Measurements from ENCODE around the gene DOCK7. TPM values are rescaled to one million over a fixed set of nuclear protein-coding genes. Genes with fewer than 3 reads are reported as not detected.
A peak's percentile ranks its signal among the peaks of the same experiment; 100 is the strongest.

Gene DOCK7, protein sequence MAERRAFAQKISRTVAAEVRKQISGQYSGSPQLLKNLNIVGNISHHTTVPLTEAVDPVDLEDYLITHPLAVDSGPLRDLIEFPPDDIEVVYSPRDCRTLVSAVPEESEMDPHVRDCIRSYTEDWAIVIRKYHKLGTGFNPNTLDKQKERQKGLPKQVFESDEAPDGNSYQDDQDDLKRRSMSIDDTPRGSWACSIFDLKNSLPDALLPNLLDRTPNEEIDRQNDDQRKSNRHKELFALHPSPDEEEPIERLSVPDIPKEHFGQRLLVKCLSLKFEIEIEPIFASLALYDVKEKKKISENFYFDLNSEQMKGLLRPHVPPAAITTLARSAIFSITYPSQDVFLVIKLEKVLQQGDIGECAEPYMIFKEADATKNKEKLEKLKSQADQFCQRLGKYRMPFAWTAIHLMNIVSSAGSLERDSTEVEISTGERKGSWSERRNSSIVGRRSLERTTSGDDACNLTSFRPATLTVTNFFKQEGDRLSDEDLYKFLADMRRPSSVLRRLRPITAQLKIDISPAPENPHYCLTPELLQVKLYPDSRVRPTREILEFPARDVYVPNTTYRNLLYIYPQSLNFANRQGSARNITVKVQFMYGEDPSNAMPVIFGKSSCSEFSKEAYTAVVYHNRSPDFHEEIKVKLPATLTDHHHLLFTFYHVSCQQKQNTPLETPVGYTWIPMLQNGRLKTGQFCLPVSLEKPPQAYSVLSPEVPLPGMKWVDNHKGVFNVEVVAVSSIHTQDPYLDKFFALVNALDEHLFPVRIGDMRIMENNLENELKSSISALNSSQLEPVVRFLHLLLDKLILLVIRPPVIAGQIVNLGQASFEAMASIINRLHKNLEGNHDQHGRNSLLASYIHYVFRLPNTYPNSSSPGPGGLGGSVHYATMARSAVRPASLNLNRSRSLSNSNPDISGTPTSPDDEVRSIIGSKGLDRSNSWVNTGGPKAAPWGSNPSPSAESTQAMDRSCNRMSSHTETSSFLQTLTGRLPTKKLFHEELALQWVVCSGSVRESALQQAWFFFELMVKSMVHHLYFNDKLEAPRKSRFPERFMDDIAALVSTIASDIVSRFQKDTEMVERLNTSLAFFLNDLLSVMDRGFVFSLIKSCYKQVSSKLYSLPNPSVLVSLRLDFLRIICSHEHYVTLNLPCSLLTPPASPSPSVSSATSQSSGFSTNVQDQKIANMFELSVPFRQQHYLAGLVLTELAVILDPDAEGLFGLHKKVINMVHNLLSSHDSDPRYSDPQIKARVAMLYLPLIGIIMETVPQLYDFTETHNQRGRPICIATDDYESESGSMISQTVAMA (N-terminal part only)
- polyA plus RNA-seq: 1 to 10 TPM; 4.2 to 4.3 TPM

DNA sequence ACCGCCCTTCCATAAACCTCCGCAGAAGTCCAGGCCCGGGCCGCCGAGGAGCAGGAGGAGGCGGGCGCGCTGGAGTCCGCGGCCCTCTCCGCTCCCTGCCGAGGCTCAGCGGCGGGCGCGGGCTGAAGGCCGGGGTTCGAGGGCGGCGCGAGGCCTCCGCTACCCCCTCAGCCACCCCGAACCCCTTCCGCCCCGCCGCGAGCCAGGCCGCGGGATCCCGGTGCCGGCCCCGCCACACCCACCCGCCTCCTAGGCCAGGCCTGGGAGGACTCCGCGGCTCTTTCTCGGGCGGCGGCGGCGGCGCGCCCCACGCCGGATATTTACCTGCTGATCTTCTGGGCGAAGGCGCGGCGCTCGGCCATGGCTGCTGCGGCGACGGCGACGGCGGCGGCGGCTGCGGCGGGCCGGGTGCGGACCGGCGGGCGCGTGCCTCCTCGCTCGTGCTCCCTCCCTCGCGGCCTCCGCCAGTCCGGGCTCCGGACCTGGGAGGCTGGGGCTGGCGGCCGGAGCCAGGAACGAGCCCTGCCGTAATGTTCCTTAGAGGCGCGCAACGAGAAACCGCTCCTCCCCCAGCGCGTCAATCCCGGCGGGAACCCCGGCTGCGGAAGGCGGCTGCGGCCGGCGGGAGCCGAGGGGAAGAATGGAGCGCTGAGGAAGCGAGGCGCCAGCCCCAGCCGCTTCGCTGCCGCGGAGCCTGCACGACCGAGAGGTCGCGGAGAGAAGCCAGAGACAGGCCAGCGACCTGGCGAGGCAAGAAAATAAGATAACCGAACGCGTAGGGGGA is at the start of gene DOCK7:
Gene DOCK7 (minus strand): TSS at position 484 of the 784 bp plus-strand sequence. CDS start 122 bp downstream, at position 362.
- no peaks in the 10 kb centered on the region for H3K36me3 ChIP-seq (ENCODE audit: control insufficient read depth in 2 of 2, insufficient read depth in 2 of 2, low read length in 1 of 2)
- H3K27me3 ChIP-seq (ENCODE audit: control insufficient read depth in 1 of 2, insufficient read depth in 2 of 2, low read length in 2 of 2): no peaks in the 10 kb centered on the region
- peak within 1 kb of the TSS; percentile 85 to 89 for H3K27ac ChIP-seq (ENCODE audit: low read depth in 2 of 2, low read length in 1 of 2)
- H3K4me3 ChIP-seq (ENCODE audit: low read depth in 1 of 2, low read length in 2 of 2): peak within 1 kb of the TSS; percentile 70 to 87
- H3K4me1 ChIP-seq (ENCODE audit: control insufficient read depth in 2 of 2, insufficient read depth in 2 of 2, low read length in 1 of 2): peaks cover 2 to 6% of the 10 kb centered on the region in 2 donors
- 1% methylated on average over 76 to 107 of the region's 107 CpGs for WGBS, 2 donors
- H3K9me3 ChIP-seq (ENCODE audit: control insufficient read depth in 2 of 2, insufficient read depth in 1 of 2, low read depth in 1 of 2, low read length in 1 of 2): no peaks in the 10 kb centered on the region

DNA sequence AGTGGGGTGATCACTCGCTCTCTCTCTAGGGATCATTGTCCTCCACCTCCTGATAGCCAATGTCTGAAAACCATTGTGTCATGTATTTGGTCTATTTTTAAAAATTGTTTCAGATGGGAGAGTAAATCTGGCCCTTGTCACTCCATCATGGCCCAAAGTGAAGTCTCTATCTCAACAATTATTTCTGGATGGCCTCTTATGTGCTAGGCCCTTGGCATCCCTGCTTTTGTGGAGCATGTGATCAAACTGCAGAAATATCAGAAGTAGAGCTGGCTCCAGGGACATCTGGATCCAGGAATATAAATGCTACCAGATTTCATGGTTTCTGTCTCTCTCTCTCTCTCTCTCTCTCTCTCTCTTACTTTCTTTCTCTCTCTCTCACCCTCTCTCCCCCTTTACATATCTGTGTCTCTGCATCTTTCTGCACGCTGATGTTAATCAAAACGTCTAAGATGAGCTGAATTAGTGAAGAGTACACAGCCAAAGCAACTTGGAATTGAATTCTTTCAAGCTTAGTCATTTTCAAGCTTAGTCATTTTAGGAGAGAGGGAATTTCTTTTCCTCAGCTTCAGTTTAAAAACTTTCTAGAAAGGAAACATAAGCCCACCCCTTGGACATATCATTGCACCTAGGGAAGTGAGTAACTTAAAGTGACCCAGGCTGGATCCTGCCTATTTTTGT is 47.4 kb upstream of the DOCK7 start:
- H3K4me3 ChIP-seq (ENCODE audit: low read depth in 1 of 2, low read length in 2 of 2): no peak overlapping the region
- H3K27ac ChIP-seq (ENCODE audit: low read depth in 2 of 2, low read length in 1 of 2): no peak overlapping the region
- WGBS, 2 donors: 59 to 64% methylated on average over 3 of the region's 3 CpGs
- no peaks in the 10 kb centered on the region for H3K9me3 ChIP-seq (ENCODE audit: control insufficient read depth in 2 of 2, insufficient read depth in 1 of 2, low read depth in 1 of 2, low read length in 1 of 2)
- H3K4me1 ChIP-seq (ENCODE audit: control insufficient read depth in 2 of 2, insufficient read depth in 2 of 2, low read length in 1 of 2): no peaks in the 10 kb centered on the region
- H3K36me3 ChIP-seq (ENCODE audit: control insufficient read depth in 2 of 2, insufficient read depth in 2 of 2, low read length in 1 of 2): no peaks in the 10 kb centered on the region
- H3K27me3 ChIP-seq (ENCODE audit: control insufficient read depth in 1 of 2, insufficient read depth in 2 of 2, low read length in 2 of 2): no peaks in the 10 kb centered on the region

DNA sequence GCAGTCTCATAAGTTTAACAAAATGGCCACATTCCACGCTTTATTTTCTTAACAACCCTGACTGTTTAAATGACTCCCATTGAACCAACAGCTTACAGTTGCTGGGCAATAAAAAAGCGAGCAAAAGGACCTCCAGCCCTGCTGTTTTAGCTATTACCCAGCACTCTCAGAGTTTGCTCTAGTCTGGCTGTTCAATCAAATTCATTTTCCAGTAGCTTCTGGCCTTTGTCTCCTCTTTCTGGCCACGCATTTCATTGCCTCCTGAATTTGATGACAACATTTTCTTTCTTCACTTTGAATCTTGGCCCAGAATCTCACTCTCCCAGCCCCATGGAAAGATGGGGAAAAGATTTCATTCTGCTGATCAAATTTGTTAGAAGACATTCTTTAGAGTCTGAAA is 44.1 kb upstream of the DOCK7 start:
- H3K27me3 ChIP-seq (ENCODE audit: control insufficient read depth in 1 of 2, insufficient read depth in 2 of 2, low read length in 2 of 2): no peaks in the 10 kb centered on the region
- H3K36me3 ChIP-seq (ENCODE audit: control insufficient read depth in 2 of 2, insufficient read depth in 2 of 2, low read length in 1 of 2): no peaks in the 10 kb centered on the region
- H3K9me3 ChIP-seq (ENCODE audit: control insufficient read depth in 2 of 2, insufficient read depth in 1 of 2, low read depth in 1 of 2, low read length in 1 of 2): no peaks in the 10 kb centered on the region
- no peak overlapping the region for H3K27ac ChIP-seq (ENCODE audit: low read depth in 2 of 2, low read length in 1 of 2)
- WGBS, 2 donors: 70 to 81% methylated on average over 3 of the region's 3 CpGs
- H3K4me3 ChIP-seq (ENCODE audit: low read depth in 1 of 2, low read length in 2 of 2): no peak overlapping the region
- no peaks in the 10 kb centered on the region for H3K4me1 ChIP-seq (ENCODE audit: control insufficient read depth in 2 of 2, insufficient read depth in 2 of 2, low read length in 1 of 2)

DNA sequence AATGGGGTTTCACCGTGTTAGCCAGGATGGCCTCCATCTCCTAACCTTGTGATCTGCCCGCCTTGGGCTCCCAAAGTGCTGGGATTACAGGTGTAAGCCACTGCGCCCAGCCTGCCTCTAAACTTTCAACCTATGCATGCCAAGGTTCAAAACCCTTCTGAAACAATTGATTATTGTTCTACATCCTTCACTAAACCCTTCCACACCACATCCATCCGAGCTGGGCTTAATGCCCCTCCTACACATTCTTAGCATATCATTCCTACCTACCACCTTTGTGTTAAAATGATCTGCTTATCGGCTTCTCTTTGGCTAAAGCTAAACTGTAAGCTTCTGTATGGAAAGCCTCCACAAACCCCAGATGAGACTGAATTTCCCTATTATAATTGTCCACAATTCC is 40.8 kb upstream of the DOCK7 start:
- Histone ChIP-seq H3K36me3 (ENCODE audit: control insufficient read depth in 2 of 2, insufficient read depth in 2 of 2, low read length in 1 of 2) (no peaks in the 10 kb centered on the region), H3K4me1 (ENCODE audit: control insufficient read depth in 2 of 2, insufficient read depth in 2 of 2, low read length in 1 of 2) (no peaks in the 10 kb centered on the region), H3K27ac (ENCODE audit: low read depth in 2 of 2, low read length in 1 of 2) (no peak overlapping the region), H3K9me3 (ENCODE audit: control insufficient read depth in 2 of 2, insufficient read depth in 1 of 2, low read depth in 1 of 2, low read length in 1 of 2) (no peaks in the 10 kb centered on the region), H3K4me3 (ENCODE audit: low read depth in 1 of 2, low read length in 2 of 2) (no peak overlapping the region), H3K27me3 (ENCODE audit: control insufficient read depth in 1 of 2, insufficient read depth in 2 of 2, low read length in 2 of 2) (no peaks in the 10 kb centered on the region)
- WGBS, 2 donors: 75 to 86% methylated on average over 5 of the region's 5 CpGs

DNA sequence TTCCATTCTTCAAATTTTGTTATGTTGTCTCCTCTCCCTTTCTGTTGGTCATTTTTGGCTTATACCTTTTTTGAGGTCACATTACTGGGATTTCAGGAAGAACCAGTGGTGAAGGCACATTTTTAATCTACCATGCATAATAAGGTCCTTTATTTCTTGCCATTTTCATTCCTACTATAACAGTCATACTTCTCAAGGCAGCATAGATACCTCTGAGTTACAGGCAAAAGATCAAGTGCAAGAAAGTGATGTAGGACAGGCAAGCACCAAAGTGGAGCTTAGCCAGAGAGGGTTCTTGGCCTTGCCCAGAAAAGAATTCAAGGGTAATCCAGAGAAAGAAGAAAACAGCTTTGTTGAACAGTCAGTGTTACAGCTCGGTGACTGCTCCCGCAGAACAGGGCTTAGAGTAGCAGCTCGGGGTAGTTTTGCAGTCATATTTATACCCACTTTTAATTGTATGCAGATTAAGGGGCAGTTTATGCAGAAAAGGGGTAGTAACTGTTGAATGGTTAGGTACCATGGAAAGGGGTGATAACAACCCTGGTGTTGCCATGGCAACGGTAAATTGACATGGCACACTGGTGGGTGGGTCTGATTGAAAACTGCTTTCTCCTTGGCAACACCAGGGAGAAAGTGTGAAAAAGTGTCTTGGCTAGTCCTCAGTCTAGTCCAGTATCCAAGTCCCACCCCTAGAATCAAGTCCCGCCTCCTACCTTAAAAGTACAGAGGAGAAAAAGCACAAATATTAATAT is 39.6 kb upstream of the DOCK7 start:
- WGBS, 2 donors: 88 to 89% methylated on average over 5 of the region's 5 CpGs
- Histone ChIP-seq H3K36me3 (ENCODE audit: control insufficient read depth in 2 of 2, insufficient read depth in 2 of 2, low read length in 1 of 2) (no peaks in the 10 kb centered on the region), H3K27me3 (ENCODE audit: control insufficient read depth in 1 of 2, insufficient read depth in 2 of 2, low read length in 2 of 2) (no peaks in the 10 kb centered on the region), H3K4me3 (ENCODE audit: low read depth in 1 of 2, low read length in 2 of 2) (no peak overlapping the region), H3K27ac (ENCODE audit: low read depth in 2 of 2, low read length in 1 of 2) (no peak overlapping the region), H3K4me1 (ENCODE audit: control insufficient read depth in 2 of 2, insufficient read depth in 2 of 2, low read length in 1 of 2) (no peaks in the 10 kb centered on the region), H3K9me3 (ENCODE audit: control insufficient read depth in 2 of 2, insufficient read depth in 1 of 2, low read depth in 1 of 2, low read length in 1 of 2) (no peaks in the 10 kb centered on the region)

DNA sequence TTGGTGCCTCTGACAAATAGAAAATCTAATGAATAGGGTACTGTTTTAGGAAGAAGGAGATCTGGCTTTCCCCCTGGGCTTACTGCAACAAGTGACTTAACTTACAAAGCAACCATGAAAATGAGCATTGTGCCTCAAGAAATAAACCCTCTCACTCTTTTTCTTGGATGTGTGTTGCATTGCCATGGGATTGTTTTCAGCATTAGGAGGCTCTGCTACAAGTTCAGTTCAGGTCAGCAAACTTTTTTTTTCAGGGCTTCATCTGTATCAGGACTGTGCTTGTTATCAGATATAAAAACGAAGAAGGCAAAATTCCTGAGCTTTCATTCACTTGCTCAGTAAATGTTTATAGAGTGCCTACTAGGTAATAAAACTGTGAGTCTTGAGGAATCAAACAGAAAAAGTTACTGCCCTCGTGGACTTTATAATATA is 37.8 kb upstream of the DOCK7 start:
- 49 to 52% methylated on average over 2 of the region's 2 CpGs for WGBS, 2 donors
- Histone ChIP-seq H3K36me3 (ENCODE audit: control insufficient read depth in 2 of 2, insufficient read depth in 2 of 2, low read length in 1 of 2) (no peaks in the 10 kb centered on the region), H3K9me3 (ENCODE audit: control insufficient read depth in 2 of 2, insufficient read depth in 1 of 2, low read depth in 1 of 2, low read length in 1 of 2) (no peaks in the 10 kb centered on the region), H3K27ac (ENCODE audit: low read depth in 2 of 2, low read length in 1 of 2) (no peak overlapping the region), H3K4me1 (ENCODE audit: control insufficient read depth in 2 of 2, insufficient read depth in 2 of 2, low read length in 1 of 2) (no peaks in the 10 kb centered on the region), H3K4me3 (ENCODE audit: low read depth in 1 of 2, low read length in 2 of 2) (no peak overlapping the region), H3K27me3 (ENCODE audit: control insufficient read depth in 1 of 2, insufficient read depth in 2 of 2, low read length in 2 of 2) (no peaks in the 10 kb centered on the region)

DNA sequence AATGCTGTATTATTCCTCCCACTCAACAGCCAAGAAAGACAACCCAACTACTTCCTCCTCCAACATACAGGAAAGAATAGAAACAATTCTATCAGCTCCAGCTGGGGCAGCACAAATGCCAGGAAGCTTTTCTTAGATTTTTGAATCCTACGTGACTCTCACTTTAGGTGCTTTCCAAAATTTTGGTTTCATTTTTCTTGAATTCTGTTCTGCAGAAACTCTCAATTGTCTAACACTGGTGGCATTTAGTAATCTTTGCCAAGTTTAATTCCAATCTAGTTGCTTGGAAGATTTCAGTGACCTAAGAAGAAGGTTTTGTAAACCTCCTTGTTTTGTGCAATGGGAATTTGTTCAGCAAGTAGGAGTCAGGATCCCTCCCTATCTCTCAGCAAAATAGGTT is 37.1 kb upstream of the DOCK7 start:
- Histone ChIP-seq H3K4me3 (ENCODE audit: low read depth in 1 of 2, low read length in 2 of 2) (no peak overlapping the region), H3K9me3 (ENCODE audit: control insufficient read depth in 2 of 2, insufficient read depth in 1 of 2, low read depth in 1 of 2, low read length in 1 of 2) (no peaks in the 10 kb centered on the region), H3K4me1 (ENCODE audit: control insufficient read depth in 2 of 2, insufficient read depth in 2 of 2, low read length in 1 of 2) (no peaks in the 10 kb centered on the region), H3K36me3 (ENCODE audit: control insufficient read depth in 2 of 2, insufficient read depth in 2 of 2, low read length in 1 of 2) (no peaks in the 10 kb centered on the region), H3K27me3 (ENCODE audit: control insufficient read depth in 1 of 2, insufficient read depth in 2 of 2, low read length in 2 of 2) (no peaks in the 10 kb centered on the region), H3K27ac (ENCODE audit: low read depth in 2 of 2, low read length in 1 of 2) (no peak overlapping the region)
- 1 to 5% methylated on average over 1 of the region's 1 CpG for WGBS, 2 donors

DNA sequence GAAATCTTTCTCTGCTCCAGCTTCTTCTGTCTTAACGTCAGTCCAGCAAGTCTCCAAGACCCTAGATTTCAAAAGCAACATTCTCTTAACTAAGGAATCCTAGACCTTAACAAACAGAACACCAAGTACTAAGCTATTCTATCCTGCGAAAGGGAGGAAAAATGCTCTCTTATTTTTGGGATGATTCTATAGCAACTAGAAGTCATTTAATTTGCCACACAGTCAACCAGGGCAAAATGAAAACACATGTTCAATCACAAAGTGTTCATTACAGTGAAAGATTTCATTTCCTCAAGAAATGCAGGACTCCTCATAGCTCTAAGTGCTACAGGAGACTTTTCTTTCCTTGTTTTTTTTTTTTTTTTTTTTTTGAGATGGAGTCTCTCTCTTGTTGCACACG is 36.2 kb upstream of the DOCK7 start:
- Histone ChIP-seq H3K9me3 (ENCODE audit: control insufficient read depth in 2 of 2, insufficient read depth in 1 of 2, low read depth in 1 of 2, low read length in 1 of 2) (no peaks in the 10 kb centered on the region), H3K36me3 (ENCODE audit: control insufficient read depth in 2 of 2, insufficient read depth in 2 of 2, low read length in 1 of 2) (no peaks in the 10 kb centered on the region), H3K4me3 (ENCODE audit: low read depth in 1 of 2, low read length in 2 of 2) (no peak overlapping the region), H3K27me3 (ENCODE audit: control insufficient read depth in 1 of 2, insufficient read depth in 2 of 2, low read length in 2 of 2) (no peaks in the 10 kb centered on the region), H3K27ac (ENCODE audit: low read depth in 2 of 2, low read length in 1 of 2) (no peak overlapping the region), H3K4me1 (ENCODE audit: control insufficient read depth in 2 of 2, insufficient read depth in 2 of 2, low read length in 1 of 2) (no peaks in the 10 kb centered on the region)
- WGBS, 2 donors: 89 to 92% methylated on average over 3 of the region's 3 CpGs
